PC-3 (cell line): Measurements from ENCODE around the gene EEPD1.

Experiments used
- CTCF ChIP-seq: fragments of 300-600 bp; sonication (generic); conservative IDR thresholded peaks from 2 replicates; pipeline ENCODE4 v1.5.1; 2017; ENCODE audit warnings: antibody characterized with exemption, low read depth, mild to moderate bottlenecking, low read length
- EZH2 ChIP-seq: fragments of 300-600 bp; sonication (generic); IDR thresholded peaks from one replicate; pipeline ENCODE4 v1.6.1; 2017; ENCODE audit warnings: antibody characterized with exemption, mild to moderate bottlenecking, low read length; ENCODE audit not compliant: unreplicated experiment

DNA sequence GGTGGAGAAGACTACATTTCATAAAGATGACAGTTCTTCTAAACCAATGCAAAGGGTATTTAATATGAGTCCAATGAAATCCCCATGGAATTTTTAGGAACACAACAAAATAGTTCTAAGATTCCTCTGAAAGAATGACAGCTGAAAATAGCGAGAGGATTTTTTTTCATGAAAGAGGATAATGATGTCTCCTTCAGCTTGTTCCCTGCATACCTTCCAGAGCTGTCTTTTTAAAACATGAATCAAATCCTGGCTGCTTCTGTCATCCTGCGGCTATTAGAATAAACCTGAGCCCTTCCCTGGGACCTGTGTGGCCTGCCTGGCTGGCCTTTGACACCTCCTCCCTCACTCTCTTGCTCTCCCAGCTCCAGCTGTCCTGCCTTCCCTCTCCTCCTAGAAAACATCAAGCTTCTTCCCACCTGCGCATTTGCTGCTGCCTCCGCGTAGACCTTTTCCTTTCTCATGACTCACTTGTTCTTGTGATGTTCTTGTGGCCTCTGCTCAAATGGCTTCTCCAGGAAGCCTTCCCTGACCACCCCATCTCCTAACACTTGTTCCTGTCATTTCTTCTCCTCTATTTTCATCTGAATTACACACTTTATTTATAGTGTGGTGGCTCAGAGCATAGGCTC, 57.4 kb downstream of the EEPD1 start:
- TF ChIP-seq EZH2 (no peak), CTCF (no peak)
